ENCODE measurements around the gene AP3B1. TPM values are rescaled to one million over a fixed set of nuclear protein-coding genes. Genes with fewer than 3 reads are reported as not detected.

AP3B1 gene
- total RNA-seq, 1 experiment from 2014 or later: 41.8 TPM

DNA sequence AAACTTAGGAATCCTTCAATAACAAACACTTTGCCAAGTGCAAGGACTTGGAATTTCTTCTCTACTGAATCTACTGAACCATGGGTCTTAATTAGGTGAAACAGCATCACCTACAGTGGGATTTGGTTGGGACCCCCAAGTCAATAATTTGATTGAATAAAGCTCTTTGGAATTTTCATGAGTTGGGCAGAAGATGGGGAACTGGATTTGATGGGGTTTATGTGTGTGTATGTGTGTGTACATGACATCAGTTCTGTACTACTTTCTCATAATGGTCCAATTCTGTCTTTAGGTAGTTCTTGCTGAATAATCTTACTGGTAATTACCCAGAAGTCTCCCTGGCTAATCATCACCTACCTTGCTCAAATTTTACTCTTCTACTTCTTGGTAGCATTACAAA, 319.9 kb downstream of the AP3B1 start:
- no peak overlapping the region for H2BK15ac ChIP-seq (ENCODE audit: low read depth, low read length)
- H3K14ac ChIP-seq (ENCODE audit: insufficient read depth, low read length): no peak overlapping the region
- H3K23ac ChIP-seq (ENCODE audit: insufficient read length, low read depth, low read length): no peak overlapping the region
- no peak overlapping the region for H3K4me3 Mint-ChIP-seq
- H3K27ac ChIP-seq (ENCODE audit: insufficient read length, low read depth, low read length): no peak overlapping the region
- no peaks in the 10 kb centered on the region for H3K79me2 ChIP-seq (ENCODE audit: insufficient read depth, low read length)
- no peaks in the 10 kb centered on the region for H3K9me3 ChIP-seq (ENCODE audit: control insufficient read depth, low read depth, low read length)
- H3K36me3 Mint-ChIP-seq (ENCODE audit: insufficient read depth in 1 of 3, low read depth in 3 of 3): peaks cover 0 to 4% (median 0%) of the 10 kb centered on the region in 3 experiments; a peak in 1 of 7 replicates
- H3T11ph ChIP-seq (ENCODE audit: low read length): no peak overlapping the region
- no peak overlapping the region for H2AK5ac ChIP-seq (ENCODE audit: insufficient read length, low read length)
- no peaks in the 10 kb centered on the region for H4K20me1 ChIP-seq (ENCODE audit: control insufficient read depth, insufficient read depth, insufficient read length)
- H2AFZ ChIP-seq (ENCODE audit: low read length): no peak overlapping the region
- no peaks in the 10 kb centered on the region for H3K79me1 ChIP-seq (ENCODE audit: insufficient read depth, low read depth, low read length, poor library complexity, severe bottlenecking)
- no peak for DNase-seq
- H3K4me1 Mint-ChIP-seq: peaks cover 7 to 14% of the 10 kb centered on the region in 2 experiments
- no peak overlapping the region for H4K91ac ChIP-seq (ENCODE audit: insufficient read length, low read depth, low read length)
- H2BK12ac ChIP-seq (ENCODE audit: insufficient read length, low read depth, low read length): no peak overlapping the region
- H2BK5ac ChIP-seq (ENCODE audit: insufficient read length, low read length): no peak overlapping the region
- H3K4me1 ChIP-seq (ENCODE audit: insufficient read depth, low read length): no peaks in the 10 kb centered on the region
- H2BK120ac ChIP-seq (ENCODE audit: low read depth, low read length, poor library complexity, severe bottlenecking): no peak overlapping the region
- no peak overlapping the region for H4K5ac ChIP-seq (ENCODE audit: insufficient read length, low read depth, low read length)
- TF ChIP-seq CTCF (conservative IDR thresholded peaks at IDR 0.05): no peak
- H3K27ac Mint-ChIP-seq: no peak overlapping the region
- no peak overlapping the region for H3K9ac ChIP-seq (ENCODE audit: extremely low read depth, insufficient read length, low read length)
- peaks cover 100% of the 10 kb centered on the region for H3K27me3 Mint-ChIP-seq (ENCODE audit: low read depth)
- H3K23me2 ChIP-seq (ENCODE audit: insufficient read length, low read depth, low read length, poor library complexity, severe bottlenecking): peaks cover 8% of the 10 kb centered on the region
- H3K4ac ChIP-seq (ENCODE audit: low read depth, low read length): no peak overlapping the region
- no peak overlapping the region for H2BK20ac ChIP-seq (ENCODE audit: low read depth, low read length, poor library complexity, severe bottlenecking)
- no peak overlapping the region for H3K4me2 ChIP-seq (ENCODE audit: insufficient read depth, insufficient read length, low read length)
- H3K9me3 Mint-ChIP-seq: peaks cover 0 to 3% of the 10 kb centered on the region in 2 experiments; a peak in 2 of 5 replicates
- no peak overlapping the region for H3K56ac ChIP-seq (ENCODE audit: insufficient read length, low read depth, low read length)
- no peak overlapping the region for H3K18ac ChIP-seq (ENCODE audit: insufficient read length, low read depth, low read length)
- peaks cover 49% of the 10 kb centered on the region for H3K27me3 ChIP-seq (ENCODE audit: insufficient read depth, low read length)
- H4K8ac ChIP-seq (replicated peaks; ENCODE audit: insufficient read length, low read depth, low read length): no peak overlapping the region

All from H9 (cell line).